Measurements from ENCODE around the gene PLD1.
"Not testable (repeated sequence)": the region's sequence is repeated elsewhere in the genome, so short reads cannot be mapped to it uniquely, and the experiment has no call there.

PLD1 gene

DNA sequence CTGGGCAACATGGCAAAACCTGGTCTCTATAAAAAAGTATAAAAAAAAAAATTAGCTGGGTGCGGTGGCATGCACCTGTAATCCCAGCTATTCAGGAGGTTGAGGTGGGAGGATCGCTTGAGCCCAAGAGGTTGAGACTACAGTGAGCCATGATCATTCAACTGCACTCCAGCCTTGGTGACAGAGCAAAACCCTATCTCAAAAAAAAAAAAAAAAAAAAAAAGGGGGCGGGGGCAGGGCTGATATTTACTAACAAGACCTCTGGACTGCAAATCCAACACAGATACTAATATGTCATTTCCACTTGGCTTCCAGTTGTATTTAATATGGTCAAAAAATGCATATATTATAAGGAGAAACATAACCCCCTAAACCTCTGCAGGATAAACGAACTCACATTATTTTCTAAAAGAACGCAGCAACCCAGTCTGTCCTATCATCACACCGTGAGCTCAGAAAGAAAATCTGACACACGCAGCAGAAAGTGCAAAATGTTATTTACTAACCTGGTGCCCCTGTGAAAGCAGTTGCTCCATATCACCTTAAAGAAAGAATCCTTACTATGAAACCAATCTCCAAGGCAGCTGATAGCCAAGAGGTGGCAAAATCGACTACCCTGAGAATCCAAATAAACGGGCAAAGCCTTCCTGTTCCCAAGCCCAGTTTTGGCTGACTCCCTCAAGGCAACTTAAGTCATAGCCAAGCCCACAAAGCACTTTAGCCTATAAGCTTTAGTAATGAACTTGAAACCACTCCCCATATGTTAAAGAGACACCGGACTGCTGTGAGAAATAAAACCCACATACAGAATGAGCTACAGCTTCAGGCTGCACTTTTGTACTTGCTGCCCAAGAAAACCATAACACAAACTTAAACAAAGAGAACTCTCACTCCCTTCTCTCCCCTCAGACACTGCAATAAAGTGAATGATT, 39.3 kb downstream of the PLD1 start:
- DNase-seq (ENCODE audit: low read depth): no peak

GRCh38 chr3:171769461-171769860, 40.8 kb downstream of the PLD1 start:
- no peak for DNase-seq (ENCODE audit: low read depth)

DNA sequence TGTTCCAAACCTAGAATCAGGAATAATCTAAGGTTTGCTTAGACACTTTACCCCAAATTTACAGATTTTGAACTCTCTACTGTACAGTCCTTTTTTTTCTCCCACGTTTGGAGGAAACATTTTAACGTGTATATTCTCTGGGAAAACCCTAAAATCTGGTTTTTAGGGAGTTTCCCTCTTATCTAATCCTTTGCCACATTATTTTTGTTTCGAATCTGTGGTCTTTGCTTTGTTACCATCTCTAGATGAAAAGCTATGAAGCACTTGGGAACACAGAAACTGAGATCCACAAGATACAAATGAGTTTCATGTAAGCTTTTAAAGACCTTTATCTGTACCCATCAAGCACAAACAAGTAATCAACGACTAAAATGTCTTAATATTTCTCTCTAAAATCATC, 41.3 kb downstream of the PLD1 start:
- DNase-seq (ENCODE audit: low read depth): no peak

- DNase-seq (ENCODE audit: low read depth): no peak
These were observed 41.9 kb downstream of the PLD1 start for GRCh38 chr3:171768281-171768900.

GRCh38 chr3:171765511-171765887, 44.8 kb downstream of the PLD1 start:
- no peak for DNase-seq (ENCODE audit: low read depth)

GRCh38 chr3:171763392-171763791, 46.9 kb downstream of the PLD1 start:
- no peak for DNase-seq (ENCODE audit: low read depth)

DNA sequence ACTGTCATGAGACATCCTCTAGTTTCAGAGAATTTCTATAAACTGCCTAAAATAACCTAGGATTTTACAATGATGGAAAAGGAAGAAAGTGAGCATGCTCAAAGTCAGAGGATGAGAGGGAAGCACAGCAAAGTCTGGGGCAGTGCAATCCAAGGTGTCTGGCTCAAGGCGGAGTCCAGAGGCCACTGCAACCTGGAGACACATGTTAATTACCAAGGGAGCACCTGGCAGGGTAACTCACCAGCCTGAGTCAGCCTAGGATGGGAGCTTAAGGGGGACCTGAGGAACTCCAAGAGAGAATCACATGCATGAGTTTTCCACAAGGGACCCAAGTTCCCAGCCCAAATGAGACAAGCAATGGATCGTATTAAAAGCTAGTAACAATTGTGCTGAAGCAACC, 49.8 kb downstream of the PLD1 start:
- DNase-seq (ENCODE audit: low read depth): no peak

DNA sequence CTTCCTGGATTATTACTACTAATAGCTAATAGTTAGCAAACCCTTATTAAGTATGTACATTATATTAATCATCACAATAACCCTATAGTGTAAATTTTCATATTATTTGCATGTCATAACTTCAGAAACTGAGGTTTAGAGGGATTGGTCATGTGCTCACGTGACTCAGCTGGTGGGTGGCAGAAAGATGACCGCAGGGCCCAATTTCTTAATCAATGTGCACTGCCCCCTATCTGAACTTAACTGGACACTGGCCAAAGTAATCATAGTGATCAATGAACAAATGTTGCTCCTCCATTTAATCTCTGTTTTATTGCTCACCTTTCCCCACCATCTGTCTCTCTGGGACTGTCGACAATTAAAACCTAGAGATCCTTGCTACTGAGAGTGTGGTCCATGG, 52.2 kb downstream of the PLD1 start:
- DNase-seq (ENCODE audit: low read depth): no peak

DNA sequence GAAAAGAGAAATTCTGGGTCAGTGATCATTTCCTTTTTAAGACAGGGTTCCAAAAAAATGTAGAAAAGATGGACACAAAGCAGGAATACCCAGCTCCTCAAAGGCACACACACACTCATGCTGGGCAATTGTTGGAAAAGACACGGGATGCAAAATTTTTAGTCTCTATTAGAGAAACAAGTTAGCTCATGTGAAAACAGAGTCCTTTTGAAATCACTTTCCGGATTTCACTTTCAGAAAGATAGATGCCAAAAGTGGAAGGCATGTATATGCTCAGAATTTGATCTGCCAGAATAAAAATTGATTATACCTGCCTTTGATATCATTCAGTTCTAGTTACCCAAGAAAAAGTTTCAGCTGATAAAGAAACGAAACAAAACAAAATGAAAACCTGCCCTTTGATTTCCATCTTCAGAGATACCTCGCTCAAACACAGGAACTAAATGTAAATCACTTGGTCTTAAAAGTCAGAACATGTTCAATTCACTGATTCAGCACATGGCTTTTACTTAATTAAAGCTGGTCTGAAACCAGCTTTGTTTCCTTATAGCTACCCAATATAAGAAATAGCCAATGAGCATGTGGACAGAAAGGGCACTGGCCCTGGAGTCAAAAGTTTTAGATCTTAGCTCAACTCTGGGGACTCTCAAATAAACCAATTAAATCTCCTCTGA, 52.8 kb downstream of the PLD1 start:
- DNase-seq (ENCODE audit: low read depth): no peak

DNA sequence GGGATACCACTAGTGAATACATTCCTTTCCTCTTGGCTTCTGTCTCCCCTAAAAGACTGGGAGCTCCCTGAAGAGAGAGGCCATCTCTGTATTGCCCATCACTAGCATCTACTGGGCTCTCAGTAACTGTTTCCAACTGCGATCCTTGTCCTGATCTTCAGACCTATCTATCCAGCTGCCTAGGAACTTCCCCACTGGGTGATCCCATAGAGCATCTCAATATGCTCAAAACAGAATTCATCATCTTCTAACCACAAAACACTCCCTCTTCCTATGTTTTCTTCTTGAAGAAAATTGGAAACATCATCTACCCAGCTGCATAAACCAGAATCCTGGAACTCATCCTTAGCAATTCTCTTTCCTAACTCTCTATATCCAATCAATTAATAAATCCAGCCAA, 54.6 kb downstream of the PLD1 start:
- DNase-seq (ENCODE audit: low read depth): no peak

GRCh38 chr3:171755015-171755589, 55.2 kb downstream of the PLD1 start:
- no peak for DNase-seq (ENCODE audit: low read depth)

- DNase-seq (ENCODE audit: low read depth): no peak
These were observed 56.4 kb downstream of the PLD1 start for GRCh38 chr3:171753665-171754408.

- no peak for DNase-seq (ENCODE audit: low read depth)
These were observed 57.2 kb downstream of the PLD1 start for GRCh38 chr3:171753025-171753472.

DNA sequence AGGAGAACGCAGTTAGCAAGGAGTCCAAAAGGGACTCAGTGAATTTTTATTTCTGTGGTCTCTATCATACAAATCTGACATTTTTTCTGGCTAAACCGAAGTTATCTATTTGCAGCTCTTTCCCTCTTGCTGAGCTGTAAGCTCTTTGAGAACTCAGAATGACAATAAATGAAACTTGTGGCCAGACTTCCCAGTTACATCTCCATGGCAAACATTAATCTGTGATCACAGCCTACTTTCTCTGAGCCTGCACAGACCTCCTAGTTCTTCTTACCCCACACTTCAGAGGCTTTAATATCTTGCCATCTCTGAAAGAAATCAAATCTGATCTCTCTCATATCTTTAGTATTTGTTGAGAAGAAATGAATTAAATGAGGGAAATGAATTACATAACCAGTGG, 58.0 kb downstream of the PLD1 start:
- no peak for DNase-seq (ENCODE audit: low read depth)

DNA sequence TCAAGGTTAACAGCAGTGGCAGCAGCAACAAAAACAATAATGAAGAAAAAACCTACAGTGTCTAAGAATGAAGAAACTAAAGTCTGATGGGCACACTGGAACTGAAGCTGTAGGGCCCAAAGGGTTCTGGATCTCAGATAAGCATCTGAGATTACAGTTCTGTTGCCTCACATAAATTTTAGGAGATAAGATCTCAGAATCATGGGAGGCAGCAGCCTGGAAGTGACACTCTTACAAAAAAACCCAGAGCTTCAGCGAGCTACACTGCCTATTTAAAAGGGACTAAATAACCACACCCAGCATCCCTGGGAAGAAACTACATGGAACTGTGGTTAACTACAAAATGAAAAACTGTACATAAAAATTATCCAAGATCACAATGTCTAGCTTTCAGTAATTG, 61.2 kb downstream of the PLD1 start:
- no peak for DNase-seq (ENCODE audit: low read depth)

- DNase-seq (ENCODE audit: low read depth): no peak
These were observed 62.0 kb downstream of the PLD1 start for GRCh38 chr3:171748064-171748924.

GRCh38 chr3:171747223-171747920, 62.9 kb downstream of the PLD1 start:
- no peak for DNase-seq (ENCODE audit: low read depth)

GRCh38 chr3:171746320-171747222, 63.7 kb downstream of the PLD1 start:
- not testable (repeated sequence) for DNase-seq (ENCODE audit: low read depth)

Data from stimulated activated CD4-positive, alpha-beta T cell treated with anti-CD3 and anti-CD28 coated beads, Interleukin-2, amount 100 ng/mL, for 4 hours (primary cell).